K562 (cell line): ENCODE data around the gene TIPIN. TPM values are rescaled to one million over a fixed set of nuclear protein-coding genes. Genes with fewer than 3 reads are reported as not detected.
A peak's percentile ranks its signal among the peaks of the same experiment; 100 is the strongest.

ENCODE experiments used
- ARNT ChIP-seq, 2 experiments: fragments of 450-650 bp; IDR thresholded peaks; 2 replicates each; pipeline ENCODE4 v1.6.1; 2016; ENCODE audit warnings: mild to moderate bottlenecking in 1 of 2
- EGR1 ChIP-seq: fragments of 450-650 bp; conservative IDR thresholded peaks from 2 replicates; pipeline ENCODE4 v1.6.1; 2017; ENCODE audit warnings: mild to moderate bottlenecking
- EP300 ChIP-seq: IDR thresholded peaks from 2 replicates; pipeline ENCODE4 v1.6.1; 2012; ENCODE audit warnings: low read length, improper control_type of control experiment
- FOSL1 ChIP-seq: fragments of 200-800 bp; sonication (Bioruptor generic); conservative IDR thresholded peaks from 2 replicates; pipeline ENCODE4 v1.6.1; 2016; ENCODE audit warnings: missing genetic modification characterization, missing compliant biosample characterization
- FOXA1 ChIP-seq: fragments of 450-650 bp; IDR thresholded peaks from 2 replicates; pipeline ENCODE4 v1.6.1; 2016; ENCODE audit warnings: mild to moderate bottlenecking, borderline replicate concordance
- FUS ChIP-seq: fragments of 200-400 bp; formaldehyde crosslinking; optimal IDR thresholded peaks from 2 replicates; pipeline ENCODE3; 2017; ENCODE audit warnings: low read depth, low read length
- GATA2 ChIP-seq: sonication (generic); formaldehyde crosslinking; IDR thresholded peaks from 2 replicates; pipeline ENCODE4 v1.4.0; 2020; ENCODE audit warnings: mild to moderate bottlenecking, missing genetic modification reagents
- HBP1 ChIP-seq: fragments of 450-650 bp; formaldehyde crosslinking; IDR thresholded peaks from 2 replicates; pipeline ENCODE4 v1.4.0; 2022; ENCODE audit warnings: missing genetic modification characterization
- HDAC3 ChIP-seq: fragments of 450-650 bp; IDR thresholded peaks from 2 replicates; pipeline ENCODE4 v1.6.1; 2018; ENCODE audit warnings: borderline replicate concordance, mild to moderate bottlenecking, moderate library complexity; ENCODE audit not compliant: partially characterized antibody
- PRPF4 ChIP-seq: fragments of 200-400 bp; formaldehyde crosslinking; IDR thresholded peaks from one replicate; pipeline ENCODE4 v1.6.1; 2017; ENCODE audit warnings: low read length, low read depth, mild to moderate bottlenecking; ENCODE audit not compliant: insufficient read depth, poor library complexity, severe bottlenecking
- RAD21 ChIP-seq, 2 experiments: fragments of 250-450 bp in 1 of 2; fragments of 450-650 bp in 1 of 2; sonication (Bioruptor Pico) in 1 of 2; formaldehyde crosslinking in 1 of 2; IDR thresholded peaks in 1 of 2; conservative IDR thresholded peaks in 1 of 2; 2 replicates each; pipeline versions ENCODE4 v1.4.0 to v1.8.0; 2020 to 2022; ENCODE audit warnings: mild to moderate bottlenecking in 2 of 2, moderate library complexity in 1 of 2
- RBM14 ChIP-seq: fragments of 200-400 bp; formaldehyde crosslinking; IDR thresholded peaks from 2 replicates; pipeline ENCODE4 v1.6.1; 2018; ENCODE audit warnings: low read depth, mild to moderate bottlenecking, low read length, moderate library complexity, borderline replicate concordance; ENCODE audit not compliant: insufficient read depth
- RBM22 ChIP-seq: fragments of 200-400 bp; formaldehyde crosslinking; IDR thresholded peaks from 2 replicates; pipeline ENCODE4 v1.6.1; 2018; ENCODE audit warnings: low read length, low read depth; ENCODE audit not compliant: poor library complexity, severe bottlenecking
- SIN3A ChIP-seq, 2 experiments: fragments of 150-350 bp in 1 of 2; IDR thresholded peaks; 2 replicates each; pipeline ENCODE4 v1.6.1; 2011 to 2016; ENCODE audit warnings: borderline replicate concordance in 2 of 2, low read depth in 2 of 2, low read length in 2 of 2, mild to moderate bottlenecking in 2 of 2, moderate library complexity in 2 of 2; ENCODE audit not compliant: control insufficient read depth in 1 of 2
- SMC3 ChIP-seq: conservative IDR thresholded peaks from 2 replicates; pipeline ENCODE4 v1.6.1; 2011; ENCODE audit warnings: low read depth, low read length, improper control_type of control experiment; ENCODE audit not compliant: insufficient read depth
- TEAD2 ChIP-seq: fragments of 450-650 bp; IDR thresholded peaks from 2 replicates; pipeline ENCODE4 v1.6.1; 2016; ENCODE audit warnings: missing genetic modification characterization, control low read depth, missing compliant biosample characterization
- ZBTB11 ChIP-seq, 3 experiments: fragments of 200-800 bp in 1 of 3; fragments of 250-450 bp in 1 of 3; fragments of 450-650 bp in 1 of 3; sonication (Bioruptor Pico) in 1 of 3; sonication (Bioruptor generic) in 1 of 3; formaldehyde crosslinking in 1 of 3; IDR thresholded peaks; 2 replicates each; pipeline versions ENCODE4 v1.6.1 to v1.8.0; 2016 to 2022; ENCODE audit warnings: mild to moderate bottlenecking in 2 of 3, missing genetic modification characterization in 2 of 3, missing compliant biosample characterization in 1 of 3, moderate library complexity in 1 of 3
- ZNF408 ChIP-seq: fragments of 250-450 bp; sonication (Bioruptor Pico); IDR thresholded peaks from 2 replicates; pipeline ENCODE4 v1.4.0; 2020; ENCODE audit warnings: low read depth, mild to moderate bottlenecking, moderate library complexity
- ZNF41 ChIP-seq: fragments of 250-450 bp; sonication (Bioruptor Pico); conservative IDR thresholded peaks from 2 replicates; pipeline ENCODE4 v1.4.0; 2020; ENCODE audit warnings: mild to moderate bottlenecking
- ZSCAN32 ChIP-seq: fragments of 450-650 bp; formaldehyde crosslinking; IDR thresholded peaks from 2 replicates; pipeline ENCODE4 v1.4.0; 2020; ENCODE audit warnings: mild to moderate bottlenecking, moderate library complexity
- polyA plus RNA-seq, 8 experiments: library from polyadenylated mRNA; depleted of rRNA in 4 of 8; stranded (reverse) in 5 of 8; unstranded in 3 of 8; fragments of >200 nt; fragmentation: Nextera tagmentation in 2 of 8; fragmentation: Illumina TruSeq in 1 of 8; extraction: Ambion mirVana in 2 of 8; extraction: Trizol in 1 of 8; gene quantifications; 2 replicates each; pipeline versions ENCODE4 v1.2.1 to v1.2.3, GENCODE V29; 2011 to 2014; ENCODE audit warnings: inconsistent platforms in 1 of 8, missing spikeins in 1 of 8
- total RNA-seq, 7 experiments: library from RNA; depleted of rRNA in 6 of 7; stranded (reverse); fragments of >200 nt in 6 of 7; fragmentation: Illumina TruSeq in 2 of 7; extraction: Trizol in 2 of 7; gene quantifications; 2 replicates each; pipeline versions ENCODE4 v1.2.1 to v1.2.3, GENCODE V29; 2011 to 2021; ENCODE audit warnings: low replicate concordance in 1 of 7

TIPIN gene
- total and polyA plus RNA-seq, 9 of the 15 experiments (the other 6 are each of a cell fraction or from before 2014, with no cell fraction given), result 22.9 to 61.4 (median 42.0) TPM

GRCh38 chr15:66356359-66357236 lies at the start of gene TIPIN (continued):
- TF ChIP-seq SIN3A (IDR thresholded peaks at IDR 0.05; ENCODE audit: borderline replicate concordance in 2 of 2, control insufficient read depth in 1 of 2, low read depth in 2 of 2, low read length in 2 of 2) (peak; percentile 63 to 84; a peak in 3 of 4 replicates), ZBTB11 (CRISPR knock-in tag; IDR thresholded peaks at IDR 0.05) (0 out of 6 replicates have a peak, but pooled peaks of 1 of the 3 experiments have one; percentile 32), ZNF41 (CRISPR knock-in tag) (no peak), TEAD2 (tag) (no peak), RBM14 (no peak), ARNT (IDR thresholded peaks at IDR 0.05) (peak; percentile 30 to 77; a peak in 3 of 4 replicates), EP300 (no peak), SMC3 (no peak), EGR1 (no peak), HDAC3 (no peak), ZSCAN32 (CRISPR knock-in tag) (no peak), RAD21 (CRISPR knock-in tag; conservative IDR thresholded peaks at IDR 0.05 in 1 of 2, IDR thresholded peaks at IDR 0.05 in 1 of 2) (no peak), HBP1 (CRISPR knock-in tag) (peak; percentile 59; the same call in 1 of the 2 replicates), FUS (no peak), FOSL1 (tag) (no peak), RBM22 (no peak), FOXA1 (no peak), ZNF408 (CRISPR knock-in tag) (no peak), PRPF4 (no peak), GATA2 (CRISPR knock-in tag) (no peak)
